ENCODE data around the gene C22orf39.

The C22orf39 gene

GRCh38 chr22:19472233-19472632 is 24.7 kb upstream of the C22orf39 start:
- peaks cover 76% of the 10 kb centered on the region for H3K36me3 ChIP-seq
- TF ChIP-seq, protein P1, sequence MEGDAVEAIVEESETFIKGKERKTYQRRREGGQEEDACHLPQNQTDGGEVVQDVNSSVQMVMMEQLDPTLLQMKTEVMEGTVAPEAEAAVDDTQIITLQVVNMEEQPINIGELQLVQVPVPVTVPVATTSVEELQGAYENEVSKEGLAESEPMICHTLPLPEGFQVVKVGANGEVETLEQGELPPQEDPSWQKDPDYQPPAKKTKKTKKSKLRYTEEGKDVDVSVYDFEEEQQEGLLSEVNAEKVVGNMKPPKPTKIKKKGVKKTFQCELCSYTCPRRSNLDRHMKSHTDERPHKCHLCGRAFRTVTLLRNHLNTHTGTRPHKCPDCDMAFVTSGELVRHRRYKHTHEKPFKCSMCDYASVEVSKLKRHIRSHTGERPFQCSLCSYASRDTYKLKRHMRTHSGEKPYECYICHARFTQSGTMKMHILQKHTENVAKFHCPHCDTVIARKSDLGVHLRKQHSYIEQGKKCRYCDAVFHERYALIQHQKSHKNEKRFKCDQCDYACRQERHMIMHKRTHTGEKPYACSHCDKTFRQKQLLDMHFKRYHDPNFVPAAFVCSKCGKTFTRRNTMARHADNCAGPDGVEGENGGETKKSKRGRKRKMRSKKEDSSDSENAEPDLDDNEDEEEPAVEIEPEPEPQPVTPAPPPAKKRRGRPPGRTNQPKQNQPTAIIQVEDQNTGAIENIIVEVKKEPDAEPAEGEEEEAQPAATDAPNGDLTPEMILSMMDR (IDR thresholded peaks at IDR 0.05; ENCODE audit: low read depth, low read length), result no peak

DNA sequence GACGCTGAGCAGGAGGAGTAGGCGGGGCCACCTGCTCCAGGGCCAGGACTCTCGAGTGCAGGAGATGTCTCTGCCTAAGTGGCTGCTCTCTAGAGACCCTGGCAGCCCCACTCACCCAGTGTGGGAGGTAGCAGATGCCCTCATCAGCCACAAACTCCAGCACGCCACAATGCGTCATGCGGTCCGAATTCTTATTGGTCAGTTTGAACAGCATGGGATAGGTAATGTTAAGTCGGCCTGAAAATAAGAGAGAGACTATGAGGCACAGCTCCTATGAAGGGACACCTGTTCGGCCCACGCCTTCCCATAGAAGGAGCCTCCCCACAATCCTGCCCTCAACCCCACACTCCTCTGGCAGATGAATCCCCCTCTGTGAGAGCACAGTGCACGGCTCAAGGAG is 24.1 kb upstream of the C22orf39 start:
- Histone ChIP-seq H3K9me3 (ENCODE audit: severe bottlenecking) (no peaks in the 10 kb centered on the region), H3K27me3 (ENCODE audit: insufficient read depth, low read depth, severe bottlenecking) (no peaks in the 10 kb centered on the region), H3K27ac (no peak overlapping the region), H3K36me3 (peaks cover 83% of the 10 kb centered on the region), H3K4me3 (ENCODE audit: low read depth, low read length) (no peak overlapping the region)
- DNase-seq, result peak; percentile 62
- TF ChIP-seq, protein P1 (IDR thresholded peaks at IDR 0.05; ENCODE audit: low read depth, low read length), result no peak

More at GRCh38 chr22:19472233-19472632, 24.7 kb upstream of the C22orf39 start:
- Histone ChIP-seq H3K4me3 (ENCODE audit: low read depth, low read length) (no peak overlapping the region), H3K27ac (no peak overlapping the region), H3K27me3 (ENCODE audit: insufficient read depth, low read depth, severe bottlenecking) (no peaks in the 10 kb centered on the region), H3K9me3 (ENCODE audit: severe bottlenecking) (no peaks in the 10 kb centered on the region)
- no peak for DNase-seq

DNA sequence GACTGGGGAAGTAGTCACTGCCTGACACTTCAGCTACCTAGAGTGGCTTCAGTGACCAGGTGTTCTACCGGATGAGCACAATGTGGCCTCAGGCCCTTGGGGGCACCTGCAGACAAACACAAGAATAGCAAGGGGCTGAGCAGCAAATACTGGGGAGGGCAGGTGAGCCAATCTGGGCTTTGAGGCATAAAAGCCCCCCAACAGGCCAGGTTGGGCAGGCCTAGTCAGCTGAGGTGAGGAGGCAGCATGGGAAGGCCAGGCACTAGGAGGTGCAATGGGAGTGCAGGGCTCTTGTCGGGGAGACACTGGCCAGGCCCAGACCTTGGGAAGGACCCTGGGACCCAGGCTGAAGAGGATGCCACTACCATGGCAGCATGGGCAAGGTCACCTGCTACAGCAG is 22.5 kb upstream of the C22orf39 start:
- H3K9me3 ChIP-seq (ENCODE audit: severe bottlenecking), result no peaks in the 10 kb centered on the region
- H3K27ac ChIP-seq, result no peak overlapping the region
- TF ChIP-seq, protein P1 (IDR thresholded peaks at IDR 0.05; ENCODE audit: low read depth, low read length), result no peak
- H3K36me3 ChIP-seq, result peaks cover 95% of the 10 kb centered on the region
- H3K4me3 ChIP-seq (ENCODE audit: low read depth, low read length), result no peak overlapping the region
- DNase-seq, result no peak
- H3K27me3 ChIP-seq (ENCODE audit: insufficient read depth, low read depth, severe bottlenecking), result no peaks in the 10 kb centered on the region

DNA sequence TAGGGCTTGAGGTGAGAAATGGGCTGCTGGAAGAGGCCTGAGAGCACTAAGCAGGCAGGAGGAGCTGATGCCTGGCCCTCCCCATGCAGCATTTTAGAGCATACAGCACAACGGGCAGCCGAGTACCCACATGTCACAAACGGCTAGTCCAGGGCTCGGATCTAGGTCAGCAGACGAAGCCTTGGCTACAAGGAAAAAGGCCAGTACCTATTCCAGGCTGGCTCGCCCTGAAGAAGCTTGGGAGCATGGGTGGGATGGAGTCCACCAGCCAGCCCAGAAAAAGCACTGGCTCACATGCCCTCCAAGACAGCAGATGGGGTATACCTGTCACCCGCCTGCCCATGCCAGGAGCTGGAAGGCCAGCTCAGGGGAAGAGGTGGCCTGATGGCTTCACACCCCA is 21.9 kb upstream of the C22orf39 start:
- Histone ChIP-seq H3K27ac (no peak overlapping the region), H3K4me3 (ENCODE audit: low read depth, low read length) (no peak overlapping the region), H3K27me3 (ENCODE audit: insufficient read depth, low read depth, severe bottlenecking) (no peaks in the 10 kb centered on the region), H3K9me3 (ENCODE audit: severe bottlenecking) (no peaks in the 10 kb centered on the region), H3K36me3 (peaks cover 93% of the 10 kb centered on the region)
- DNase-seq, result no peak
- TF ChIP-seq, protein P1 (IDR thresholded peaks at IDR 0.05; ENCODE audit: low read depth, low read length), result no peak

DNA sequence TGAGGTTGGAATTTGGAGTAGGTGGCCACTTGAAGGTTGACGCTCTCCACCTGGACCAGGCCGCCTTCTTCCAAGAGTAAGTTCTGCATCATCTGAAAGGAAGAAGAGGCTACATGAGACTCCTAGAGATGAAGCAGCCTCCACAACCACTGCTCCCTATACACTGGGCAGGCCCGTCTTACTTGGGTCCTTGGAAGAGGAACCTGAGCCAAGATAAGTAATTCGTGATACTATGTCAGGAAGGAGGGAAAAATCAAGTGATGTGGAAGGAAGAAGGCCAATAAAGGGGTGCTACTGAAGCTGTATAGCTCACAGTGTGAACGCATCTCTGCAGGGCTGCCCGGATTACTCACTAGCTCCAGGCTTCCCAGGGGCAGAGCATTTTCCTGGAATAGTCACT is 20.4 kb upstream of the C22orf39 start:
- Histone ChIP-seq H3K9me3 (ENCODE audit: severe bottlenecking) (no peaks in the 10 kb centered on the region), H3K27ac (no peak overlapping the region), H3K36me3 (peaks cover 83% of the 10 kb centered on the region), H3K4me3 (ENCODE audit: low read depth, low read length) (no peak overlapping the region), H3K27me3 (ENCODE audit: insufficient read depth, low read depth, severe bottlenecking) (no peaks in the 10 kb centered on the region)
- TF ChIP-seq, protein P1 (IDR thresholded peaks at IDR 0.05; ENCODE audit: low read depth, low read length), result no peak
- DNase-seq, result no peak
